HepG2 (cell line): Measurements from ENCODE around the gene TNNI3. TPM values are rescaled to one million over a fixed set of nuclear protein-coding genes. Genes with fewer than 3 reads are reported as not detected.
A peak's percentile ranks its signal among the peaks of the same experiment; 100 is the strongest.

Experiments
- ATAC-seq: fragments of 200-7000 bp; cut with Tn5 transposase; 3 replicates; pipeline ENCODE4 v1.9.1; 2020; ENCODE audit warnings: mild to moderate bottlenecking, moderate library complexity
- BruUV-seq: library from RNA; stranded (reverse); fragments of 400-500 nt; replicated peaks from 2 replicates; lab custom pipeline; 2021; lab: Mats Ljungman, UMichigan
- CTCF ChIA-PET: fragments of 300-600 bp; formaldehyde crosslinking; extraction: SDS; loops from one replicate; lab custom pipeline; 2021; ENCODE audit warnings: low total read pairs, inconsistent platforms, low intra/inter-chr PET ratio; lab: Yijun Ruan, JAX
- POLR2A ChIA-PET: fragments of 350-600 bp; sonication (Branson Sonifier 250); formaldehyde crosslinking; loops from one replicate; lab custom pipeline; 2020; ENCODE audit warnings: antibody characterized with exemption, inconsistent platforms; lab: Yijun Ruan, JAX
- DNase-seq: peaks from one replicate; pipeline ENCODE4 v3.0.0-alpha.2; 2015; ENCODE audit warnings: low spot score
- FAIRE-seq: peaks from 3 replicates; lab custom pipeline; 2011; peaks lifted over from hg19 to GRCh38; lab: Jason Lieb, UNC
- H2AFZ ChIP-seq: one replicate; pipeline ENCODE4 v1.6.1; 2011; ENCODE audit warnings: low read length, inconsistent platforms
- H3K27ac ChIP-seq: fragments of 300-600 bp; 3 replicates; pipeline ENCODE4 v1.8.0; 2011; ENCODE audit warnings: mixed run types, mild to moderate bottlenecking, mixed read lengths, low read length, inconsistent platforms; ENCODE audit not compliant: insufficient read depth; ENCODE audit errors: extremely low read length
- H3K27me3 ChIP-seq, 2 experiments: fragments of 200-600 bp in 1 of 2; 2 replicates in 1 of 2; 3 replicates in 1 of 2; pipeline versions ENCODE4 v1.6.0 to v1.8.0; 2011; ENCODE audit warnings: low read length in 2 of 2, mild to moderate bottlenecking in 2 of 2, moderate library complexity in 2 of 2, inconsistent platforms in 1 of 2; ENCODE audit not compliant: insufficient read depth in 2 of 2, control insufficient read depth in 1 of 2
- H3K36me3 ChIP-seq, 2 experiments: fragments of 200-600 bp in 1 of 2; replicated peaks in 1 of 2; 2 replicates in 1 of 2; 3 replicates in 1 of 2; pipeline versions ENCODE4 v1.5.1 to v1.8.0; 2011; ENCODE audit warnings: low read length in 2 of 2, inconsistent platforms in 1 of 2; ENCODE audit not compliant: insufficient read depth in 2 of 2, control insufficient read depth in 1 of 2
- H3K4me1 ChIP-seq: 2 replicates; pipeline ENCODE4 v1.5.1; 2012; ENCODE audit warnings: low read length, inconsistent platforms; ENCODE audit not compliant: insufficient read depth
- H3K4me2 ChIP-seq: 2 replicates; pipeline ENCODE4 v1.6.0; 2011; ENCODE audit warnings: low read depth, low read length, inconsistent platforms
- H3K4me3 ChIP-seq, 3 experiments: fragments of 200-600 bp in 1 of 3; sonication (generic), shearing (Covaris generic) in 1 of 3; replicated peaks in 1 of 3; 2 replicates each; pipeline ENCODE4 v1.5.1; 2011 to 2016; ENCODE audit warnings: low read length in 3 of 3, inconsistent platforms in 2 of 3, low read depth in 2 of 3, mild to moderate bottlenecking in 2 of 3, control low read depth in 1 of 3, mixed read lengths in 1 of 3; ENCODE audit not compliant: insufficient read depth in 1 of 3
- H3K79me2 ChIP-seq: one replicate; pipeline ENCODE4 v1.6.1; 2011; ENCODE audit warnings: low read length, inconsistent platforms; ENCODE audit not compliant: insufficient read depth
- H3K9ac ChIP-seq: 2 replicates; pipeline ENCODE4 v1.6.0; 2011; ENCODE audit warnings: mild to moderate bottlenecking, low read depth, low read length, inconsistent platforms; ENCODE audit not compliant: insufficient read depth
- H3K9me3 ChIP-seq: 2 replicates; pipeline ENCODE4 v1.5.1; 2012; ENCODE audit warnings: mild to moderate bottlenecking, low read length
- H4K20me1 ChIP-seq: 2 replicates; pipeline ENCODE4 v1.6.0; 2011; ENCODE audit warnings: inconsistent platforms, mild to moderate bottlenecking, low read length, moderate library complexity; ENCODE audit not compliant: insufficient read depth
- CCAR2 ChIP-seq: fragments of 200-400 bp; formaldehyde crosslinking; optimal IDR thresholded peaks from 2 replicates; pipeline ENCODE3; 2018; ENCODE audit warnings: low read depth, mild to moderate bottlenecking, low read length, moderate library complexity
- HOXA3 ChIP-seq: sonication (generic); formaldehyde crosslinking; IDR thresholded peaks from 2 replicates; pipeline ENCODE4 v1.5.0; 2020; ENCODE audit warnings: missing genetic modification reagents
- MAX ChIP-seq: IDR thresholded peaks from 2 replicates; pipeline ENCODE4 v1.6.1; 2012; ENCODE audit warnings: inconsistent platforms
- NR2C2 ChIP-seq: sonication (generic); formaldehyde crosslinking; IDR thresholded peaks from 2 replicates; pipeline ENCODE4 v1.4.0; 2020; ENCODE audit warnings: missing genetic modification reagents, mild to moderate bottlenecking, moderate library complexity, borderline replicate concordance
- TIGD3 ChIP-seq: sonication (generic); formaldehyde crosslinking; IDR thresholded peaks from 2 replicates; pipeline ENCODE4 v1.5.1; 2020; ENCODE audit warnings: mild to moderate bottlenecking, missing genetic modification reagents, borderline replicate concordance
- ZFP91 ChIP-seq: sonication (generic); formaldehyde crosslinking; IDR thresholded peaks from 2 replicates; pipeline ENCODE4 v1.9.0; 2022; ENCODE audit warnings: missing genetic modification reagents, mild to moderate bottlenecking, borderline replicate concordance
- ZNF292 ChIP-seq: sonication (generic); formaldehyde crosslinking; IDR thresholded peaks from 2 replicates; pipeline ENCODE4 v1.8.1; 2022; ENCODE audit warnings: mild to moderate bottlenecking, low read depth, missing genetic modification reagents, borderline replicate concordance
- ZNF652 ChIP-seq: IDR thresholded peaks from 2 replicates; pipeline ENCODE4 v1.6.1; 2016; ENCODE audit warnings: low read depth, borderline replicate concordance
- ZNF720 ChIP-seq: sonication (generic); formaldehyde crosslinking; IDR thresholded peaks from 2 replicates; pipeline ENCODE4 v1.4.0; 2020; ENCODE audit warnings: missing genetic modification reagents
- WGBS: methylation state at CpG from one replicate; pipeline ENCODE4 v1.1.6; 2017; ENCODE audit warnings: low lambda C conversion rate; 5-methylcytosine and 5-hydroxymethylcytosine counted together
- in situ Hi-C: cut with HindIII; loops from 2 replicates; pipeline ENCODE4 v1.10.0; 2017; ENCODE audit warnings: low pct_unique_long_range_greater_than_20kb; ENCODE audit not compliant: extremely low pct_ligation_motif_present
- intact Hi-C: fragments of 100-400 bp; cut with micrococcal nuclease; formaldehyde crosslinking; loops from one replicate; pipeline ENCODE4 v1.10.0; 2022; ENCODE audit not compliant: unreplicated experiment
- polyA plus RNA-seq, 8 experiments: library from polyadenylated mRNA; depleted of rRNA in 3 of 8; stranded (reverse) in 7 of 8; unstranded in 1 of 8; fragments of >200 nt; fragmentation: Illumina TruSeq in 4 of 8; extraction: Trizol in 4 of 8; gene quantifications; 2 replicates each; pipeline versions ENCODE4 v1.2.1 to v1.2.3, GENCODE V29; 2011 to 2016; ENCODE audit warnings: low read depth in 4 of 8, missing spikeins in 1 of 8, mixed read lengths in 1 of 8; ENCODE audit not compliant: insufficient read depth in 1 of 8
- total RNA-seq, 5 experiments: library from RNA; depleted of rRNA; stranded (reverse); fragments of >200 nt; fragmentation: Illumina TruSeq; extraction: Trizol; gene quantifications; 2 replicates each; pipeline ENCODE4 v1.2.3, GENCODE V29; 2016; ENCODE audit warnings: low read depth in 1 of 5

Gene TNNI3
- total and polyA plus RNA-seq, 2 of the 13 experiments (the other 11 are each of a cell fraction or from before 2014, with no cell fraction given): 3.5 to 3.7 TPM

GRCh38 chr19:55141696-55142095 lies 15.8 kb downstream of the TNNI3 start:
- POLR2A ChIA-PET: interaction anchor here (1.0 to 1.2 kb wide), 2 partner anchors 65 to 266 kb away, joined by 3 to 5 read pairs; partner anchors contain the start of gene UBE2S
- peak overlapping the region; percentile 23; the same call in 1 of the 2 replicates for H3K4me2 ChIP-seq
- DNase-seq: no peak
- no peak overlapping the region for H2AFZ ChIP-seq
- no peaks in the 10 kb centered on the region for H3K9me3 ChIP-seq
- in situ Hi-C loops (no loop called here), intact Hi-C loops (loop anchor here (2.0 to 5.0 kb wide), 2 partner anchors 19 to 276 kb away; no protein-coding TSS in a partner anchor)
- no peak for FAIRE-seq
- 0 out of 3 replicates have a peak, but pooled peaks have one; percentile 10 for ATAC-seq
- CTCF ChIA-PET: interaction anchor here (0.8 to 2.2 kb wide), 7 partner anchors 17 to 362 kb away, joined by 3 to 15 read pairs (median 4); partner anchors contain the start of gene DNAAF3
- H3K79me2 ChIP-seq: no peaks in the 10 kb centered on the region
- no peaks in the 10 kb centered on the region for H3K36me3 ChIP-seq
- WGBS: 32% methylated on average over 18 of the region's 21 CpGs
- H4K20me1 ChIP-seq: no peaks in the 10 kb centered on the region
- no peak overlapping the region for H3K9ac ChIP-seq
- no peak overlapping the region for H3K27ac ChIP-seq
- peak overlapping the region in 1 of 3 experiments; percentile 25; a peak in 1 of 6 replicates for H3K4me3 ChIP-seq
- H3K27me3 ChIP-seq: peaks cover 0 to 14% of the 10 kb centered on the region in 2 experiments; a peak in 2 of 5 replicates
- TF ChIP-seq HOXA3 (CRISPR knock-in tag) (no peak), ZFP91 (0 out of 2 replicates have a peak, but pooled peaks have one; percentile 10)
- H3K4me1 ChIP-seq: 0 out of 2 replicates have a peak, but pooled peaks cover 7% of the 10 kb centered on the region
- BruUV-seq: no TSS peak

GRCh38 chr19:55137915-55138314 lies 19.6 kb downstream of the TNNI3 start:
- ATAC-seq: no peak

More at GRCh38 chr19:55137915-55138314, 19.6 kb downstream of the TNNI3 start:
- in situ Hi-C loops: no loop called here
- DNase-seq (no peak), FAIRE-seq (no peak)
- H3K36me3 ChIP-seq: no peaks in the 10 kb centered on the region
- H3K27ac ChIP-seq: no peak overlapping the region
- no TSS peak for BruUV-seq
- ChIA-PET CTCF (no interaction called here), POLR2A (no interaction called here)
- H3K4me3 ChIP-seq: no peak overlapping the region
- no peaks in the 10 kb centered on the region for H3K9me3 ChIP-seq
- H2AFZ ChIP-seq: no peak overlapping the region
- H3K27me3 ChIP-seq: peaks cover 0 to 8% of the 10 kb centered on the region in 2 experiments; a peak in 1 of 5 replicates
- intact Hi-C loops: no loop called here
- no peaks in the 10 kb centered on the region for H3K79me2 ChIP-seq
- H3K9ac ChIP-seq: no peak overlapping the region
- peak overlapping the region; percentile 7; the same call in 1 of the 2 replicates for H3K4me2 ChIP-seq
- H3K4me1 ChIP-seq: 0 out of 2 replicates have a peak, but pooled peaks cover 7% of the 10 kb centered on the region
- TF ChIP-seq CCAR2 (no peak), ZNF292 (no peak), MAX (no peak), NR2C2 (CRISPR knock-in tag) (no peak), TIGD3 (CRISPR knock-in tag) (no peak), ZNF720 (CRISPR knock-in tag) (no peak), ZNF652 (peak; percentile 79; the same call in 1 of the 2 replicates)
- H4K20me1 ChIP-seq: no peaks in the 10 kb centered on the region
- WGBS: 23% methylated on average over 9 of the region's 9 CpGs
